22Rv1 (cell line): ENCODE results near the gene P2RY8.
"Not testable (repeated sequence)": the region's sequence is repeated elsewhere in the genome, so short reads cannot be mapped to it uniquely, and the experiment has no call there.

Experiments
- ZFX ChIP-seq: fragments of 450-650 bp; IDR thresholded peaks from 2 replicates; pipeline ENCODE4 v1.6.1; 2017; ENCODE audit warnings: antibody characterized with exemption, borderline replicate concordance
- TF ChIP-seq, protein P1 (sequence below): fragments of 450-650 bp; IDR thresholded peaks from 2 replicates; pipeline ENCODE4 v1.5.1; 2017; ENCODE audit warnings: mild to moderate bottlenecking

DNA sequence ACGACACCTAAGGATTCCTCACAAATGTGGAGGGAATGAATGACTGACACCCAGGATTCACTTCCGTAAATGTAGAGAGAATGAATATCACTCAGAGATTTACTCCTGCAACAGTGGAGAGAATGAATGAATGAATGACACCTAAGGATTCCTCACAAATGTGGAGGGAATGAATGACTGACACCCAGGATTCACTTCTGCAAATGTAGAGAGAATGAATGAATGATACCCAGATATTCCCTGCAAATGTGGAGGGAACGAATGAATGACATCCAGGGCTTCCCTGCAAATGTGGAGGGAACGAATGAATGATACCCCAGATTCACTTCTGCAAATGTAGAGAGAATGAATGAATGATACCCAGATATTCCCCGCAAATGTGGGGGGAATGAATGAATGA lies 47.6 kb downstream of the P2RY8 start:
- TF ChIP-seq, protein P1, sequence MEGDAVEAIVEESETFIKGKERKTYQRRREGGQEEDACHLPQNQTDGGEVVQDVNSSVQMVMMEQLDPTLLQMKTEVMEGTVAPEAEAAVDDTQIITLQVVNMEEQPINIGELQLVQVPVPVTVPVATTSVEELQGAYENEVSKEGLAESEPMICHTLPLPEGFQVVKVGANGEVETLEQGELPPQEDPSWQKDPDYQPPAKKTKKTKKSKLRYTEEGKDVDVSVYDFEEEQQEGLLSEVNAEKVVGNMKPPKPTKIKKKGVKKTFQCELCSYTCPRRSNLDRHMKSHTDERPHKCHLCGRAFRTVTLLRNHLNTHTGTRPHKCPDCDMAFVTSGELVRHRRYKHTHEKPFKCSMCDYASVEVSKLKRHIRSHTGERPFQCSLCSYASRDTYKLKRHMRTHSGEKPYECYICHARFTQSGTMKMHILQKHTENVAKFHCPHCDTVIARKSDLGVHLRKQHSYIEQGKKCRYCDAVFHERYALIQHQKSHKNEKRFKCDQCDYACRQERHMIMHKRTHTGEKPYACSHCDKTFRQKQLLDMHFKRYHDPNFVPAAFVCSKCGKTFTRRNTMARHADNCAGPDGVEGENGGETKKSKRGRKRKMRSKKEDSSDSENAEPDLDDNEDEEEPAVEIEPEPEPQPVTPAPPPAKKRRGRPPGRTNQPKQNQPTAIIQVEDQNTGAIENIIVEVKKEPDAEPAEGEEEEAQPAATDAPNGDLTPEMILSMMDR = not testable (repeated sequence)
- not testable (repeated sequence) for TF ChIP-seq ZFX
